Kidney (tissue), 14 donors: ENCODE measurements around the gene KDM4C. TPM values are rescaled to one million over a fixed set of nuclear protein-coding genes. Genes with fewer than 3 reads are reported as not detected.

Experiments used
- DNase-seq, 5 donors: peaks; one replicate each; pipeline ENCODE4 v3.0.0-alpha.2; 2013 to 2020
- FAIRE-seq: peaks from 2 replicates; lab custom pipeline; 2012; peaks lifted over from hg19 to GRCh38; lab: Jason Lieb, UNC
- H3K27ac ChIP-seq, 2 donors: one replicate each; pipeline ENCODE4 v1.7.0; 2013; ENCODE audit warnings: low read depth in 2 of 2, low read length in 2 of 2, inconsistent platforms in 1 of 2
- H3K27me3 ChIP-seq: one replicate; pipeline ENCODE4 v1.7.1; 2013; ENCODE audit warnings: low read length, inconsistent platforms; ENCODE audit not compliant: control insufficient read depth, insufficient read depth
- H3K36me3 ChIP-seq, 3 donors: one replicate each; pipeline versions ENCODE4 v1.7.0 to v1.7.1; 2013; ENCODE audit warnings: low read length in 3 of 3, control low read depth in 1 of 3, inconsistent platforms in 1 of 3; ENCODE audit not compliant: insufficient read depth in 3 of 3, control insufficient read depth in 2 of 3
- H3K4me1 ChIP-seq, 3 donors: one replicate each; pipeline versions ENCODE4 v1.7.0 to v1.7.1; 2013; ENCODE audit warnings: low read length in 3 of 3, inconsistent platforms in 1 of 3, low read depth in 1 of 3; ENCODE audit not compliant: control insufficient read depth in 2 of 3, insufficient read depth in 2 of 3
- H3K4me3 ChIP-seq, 3 donors: one replicate each; pipeline versions ENCODE4 v1.7.0 to v1.8.1; 2013; ENCODE audit warnings: low read length in 3 of 3, control low read depth in 1 of 3, inconsistent platforms in 1 of 3
- H3K9ac ChIP-seq, 3 donors: one replicate each; pipeline versions ENCODE4 v1.7.0 to v1.7.1; 2013; ENCODE audit warnings: low read length in 3 of 3, control low read depth in 1 of 3, inconsistent platforms in 1 of 3
- H3K9me3 ChIP-seq, 3 donors: one replicate each; pipeline versions ENCODE4 v1.7.0 to v1.7.1; 2013; ENCODE audit warnings: low read length in 3 of 3, control low read depth in 1 of 3, inconsistent platforms in 1 of 3; ENCODE audit not compliant: control insufficient read depth in 2 of 3, insufficient read depth in 1 of 3
- intact Hi-C: fragments of 100-400 bp; cut with DNase I; formaldehyde crosslinking; loops from one replicate; pipeline ENCODE4 v1.11.1; 2022
- polyA plus RNA-seq: library from polyadenylated mRNA; stranded (reverse); fragments of 350-450 nt; fragmentation: Illumina TruSeq; extraction: RNeasy Lipid Tissue Mini Kit (QIAGEN cat#74804); gene quantifications from one replicate; pipeline ENCODE4 v1.2.3, GENCODE V29; 2014; ENCODE audit warnings: low read depth, low replicate concordance; ENCODE audit not compliant: insufficient read depth
- total RNA-seq: library from RNA; stranded (reverse); fragmentation: NEBNext Ultra II Directional; extraction: Animal tissue kit (Norgen Biotek cat#: 25700); gene quantifications from one replicate; pipeline ENCODE4 v1.2.1, GENCODE V29; 2021
- TF ChIP-seq, protein P1 (sequence below): IDR thresholded peaks from 3 replicates; pipeline ENCODE4 v1.5.1; 2012; ENCODE audit warnings: mild to moderate bottlenecking, moderate library complexity, borderline replicate concordance; ENCODE audit not compliant: insufficient read depth; ENCODE audit errors: extremely low read depth
- donor health status: control.
- donor health status: control.
- donor health status: control.
- donor health status: control.
- donor health status: control.
- donor health status: DM: yes; HTN: yes; CAD: no.
- donor health status: Normal renal cell carcinoma (clear cell type).

The KDM4C gene
- total and polyA plus RNA-seq, 2 donors from 2014 or later: 7.1 to 47.1 TPM

DNA sequence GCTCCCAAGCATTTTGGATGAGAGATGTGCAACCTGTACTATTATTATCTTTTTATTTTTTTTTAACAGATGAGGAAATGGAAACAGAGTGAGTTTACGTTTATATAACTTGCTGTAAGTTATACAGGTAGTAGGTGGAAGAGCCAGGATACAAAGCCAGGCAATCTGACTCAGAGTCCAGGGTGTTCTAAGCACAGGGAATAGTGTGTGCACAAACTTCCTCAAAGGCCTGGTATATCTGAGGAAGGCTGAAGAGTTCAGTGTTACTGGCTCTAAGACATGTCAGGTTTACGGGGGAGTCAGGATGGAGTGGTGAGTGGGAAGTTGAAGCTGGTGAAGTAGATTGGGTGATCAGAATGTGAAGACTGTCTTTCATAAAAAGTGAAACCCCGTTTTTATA lies 353.6 kb downstream of the KDM4C start:
- no peak for DNase-seq
- H3K9ac ChIP-seq: no peak overlapping the region
- intact Hi-C loops: no loop called here
- no peak for FAIRE-seq
- TF ChIP-seq, protein P1, sequence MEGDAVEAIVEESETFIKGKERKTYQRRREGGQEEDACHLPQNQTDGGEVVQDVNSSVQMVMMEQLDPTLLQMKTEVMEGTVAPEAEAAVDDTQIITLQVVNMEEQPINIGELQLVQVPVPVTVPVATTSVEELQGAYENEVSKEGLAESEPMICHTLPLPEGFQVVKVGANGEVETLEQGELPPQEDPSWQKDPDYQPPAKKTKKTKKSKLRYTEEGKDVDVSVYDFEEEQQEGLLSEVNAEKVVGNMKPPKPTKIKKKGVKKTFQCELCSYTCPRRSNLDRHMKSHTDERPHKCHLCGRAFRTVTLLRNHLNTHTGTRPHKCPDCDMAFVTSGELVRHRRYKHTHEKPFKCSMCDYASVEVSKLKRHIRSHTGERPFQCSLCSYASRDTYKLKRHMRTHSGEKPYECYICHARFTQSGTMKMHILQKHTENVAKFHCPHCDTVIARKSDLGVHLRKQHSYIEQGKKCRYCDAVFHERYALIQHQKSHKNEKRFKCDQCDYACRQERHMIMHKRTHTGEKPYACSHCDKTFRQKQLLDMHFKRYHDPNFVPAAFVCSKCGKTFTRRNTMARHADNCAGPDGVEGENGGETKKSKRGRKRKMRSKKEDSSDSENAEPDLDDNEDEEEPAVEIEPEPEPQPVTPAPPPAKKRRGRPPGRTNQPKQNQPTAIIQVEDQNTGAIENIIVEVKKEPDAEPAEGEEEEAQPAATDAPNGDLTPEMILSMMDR: no peak
- no peak overlapping the region for H3K27ac ChIP-seq
- no peaks in the 10 kb centered on the region for H3K36me3 ChIP-seq
- no peaks in the 10 kb centered on the region for H3K27me3 ChIP-seq
- H3K9me3 ChIP-seq: no peaks in the 10 kb centered on the region
- H3K4me3 ChIP-seq: no peak overlapping the region
- no peaks in the 10 kb centered on the region for H3K4me1 ChIP-seq

DNA sequence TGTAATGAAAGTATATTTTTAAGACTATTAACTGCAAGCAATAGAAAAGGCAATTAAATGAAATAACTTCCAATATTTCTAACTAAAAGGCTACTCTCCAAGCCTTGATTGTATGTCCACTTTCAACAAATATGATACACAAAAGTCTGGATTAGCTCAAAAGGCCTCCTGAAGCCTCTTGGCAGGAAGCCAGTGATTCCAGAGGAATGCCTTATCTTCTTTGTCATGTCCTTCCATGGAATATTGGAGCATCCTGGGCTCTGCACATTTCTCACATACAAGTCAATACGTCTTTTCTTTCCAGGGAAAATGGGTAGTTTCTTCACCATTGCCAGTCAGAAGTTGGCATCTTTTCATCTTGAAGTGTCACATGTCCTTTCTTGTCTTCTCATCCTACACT lies 357.8 kb downstream of the KDM4C start:
- TF ChIP-seq, protein P1: no peak
- H3K36me3 ChIP-seq: no peaks in the 10 kb centered on the region
- no peak for FAIRE-seq
- H3K27ac ChIP-seq: no peak overlapping the region
- intact Hi-C loops: no loop called here
- H3K4me3 ChIP-seq: no peak overlapping the region
- H3K27me3 ChIP-seq: no peaks in the 10 kb centered on the region
- DNase-seq: no peak
- H3K4me1 ChIP-seq: no peaks in the 10 kb centered on the region
- H3K9ac ChIP-seq: no peak overlapping the region
- no peaks in the 10 kb centered on the region for H3K9me3 ChIP-seq

DNA sequence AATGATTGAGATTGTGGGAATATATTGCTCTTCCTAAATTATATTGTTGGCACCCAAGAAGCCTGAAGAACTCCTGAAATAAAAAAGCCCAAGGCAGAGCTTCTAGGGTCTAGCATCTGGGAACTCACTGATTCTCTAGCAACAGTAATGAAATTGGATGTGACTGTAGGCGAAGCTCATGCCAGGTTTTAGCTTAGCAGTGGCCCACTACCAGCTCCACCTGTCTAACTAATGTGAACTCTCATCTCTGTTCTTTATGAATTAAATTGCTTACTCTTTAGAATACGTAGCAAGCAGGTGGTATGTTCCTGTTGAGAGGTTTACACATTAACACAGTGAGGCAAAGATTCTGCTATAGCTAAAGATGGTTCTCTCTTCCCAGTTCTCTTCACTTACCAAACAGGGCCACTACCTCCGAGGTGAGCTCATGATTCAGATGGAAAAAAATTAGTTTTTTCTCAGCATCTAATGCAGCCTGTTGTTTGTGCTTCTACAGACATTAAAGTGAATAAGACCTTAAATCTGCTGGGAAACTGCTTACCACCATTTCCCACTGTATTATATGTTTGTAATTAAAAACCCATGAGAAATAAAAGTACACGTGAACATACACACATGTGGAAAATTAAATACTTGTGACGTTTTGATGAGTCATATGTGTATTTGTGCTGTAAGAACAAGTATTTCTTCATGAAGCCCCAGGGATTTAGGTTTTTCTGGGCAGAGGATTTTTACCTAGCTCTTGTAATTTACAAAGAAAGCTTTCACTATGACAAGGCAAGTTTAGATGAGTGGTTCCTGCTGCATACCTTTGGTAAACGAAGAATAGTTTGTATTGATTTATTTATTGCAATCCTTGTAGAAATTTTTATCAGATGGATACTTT lies 360.1 kb downstream of the KDM4C start:
- H3K27ac ChIP-seq: no peak overlapping the region
- H3K9ac ChIP-seq: no peak overlapping the region
- TF ChIP-seq, protein P1: no peak
- intact Hi-C loops: no loop called here
- no peaks in the 10 kb centered on the region for H3K9me3 ChIP-seq
- H3K36me3 ChIP-seq: peaks cover 0 to 2% (median 0%) of the 10 kb centered on the region in 3 donors
- no peak for FAIRE-seq
- no peak for DNase-seq
- no peak overlapping the region for H3K4me3 ChIP-seq
- H3K27me3 ChIP-seq: no peaks in the 10 kb centered on the region
- H3K4me1 ChIP-seq: no peaks in the 10 kb centered on the region
